GM21825 (cell line): ENCODE data around the gene IRF7.
"Not testable (repeated sequence)": the region's sequence is repeated elsewhere in the genome, so short reads cannot be mapped to it uniquely, and the experiment has no call there.

Experiments used
- ATAC-seq: cut with Tn5 transposase; IDR thresholded peaks from one replicate; pipeline ENCODE4 v1.9.1; 2021; ENCODE audit warnings: mild to moderate bottlenecking, moderate library complexity; ENCODE audit not compliant: unreplicated experiment

IRF7 gene

GRCh38 chr11:615504-616319 is at the start of gene IRF7:
IRF7 (minus strand) TSS chr11:615950; CDS start chr11:615364, 586 bp downstream.
- ATAC-seq: peak; percentile 75

- no peak for ATAC-seq
Observed at GRCh38 chr11:665062-665703, 49.4 kb upstream of the IRF7 start.

- no peak for ATAC-seq
Observed at GRCh38 chr11:662689-663274, 47.0 kb upstream of the IRF7 start.

GRCh38 chr11:660681-661444 is 45.1 kb upstream of the IRF7 start:
- ATAC-seq: no peak

- ATAC-seq: no peak
Observed at GRCh38 chr11:660281-660680, 44.5 kb upstream of the IRF7 start.

GRCh38 chr11:659532-660085 is 43.9 kb upstream of the IRF7 start:
- ATAC-seq: no peak

- no peak for ATAC-seq
Observed at GRCh38 chr11:657691-658126, 42.0 kb upstream of the IRF7 start.

- no peak for ATAC-seq
Observed at GRCh38 chr11:656866-657265, 41.1 kb upstream of the IRF7 start.

GRCh38 chr11:656426-656825 is 40.7 kb upstream of the IRF7 start:
- no peak for ATAC-seq

- ATAC-seq: no peak
Observed at GRCh38 chr11:655036-655726, 39.4 kb upstream of the IRF7 start.

- ATAC-seq: not testable (repeated sequence)
Observed at GRCh38 chr11:654444-654843, 38.7 kb upstream of the IRF7 start.

- ATAC-seq: no peak
Observed at GRCh38 chr11:653837-654236, 38.1 kb upstream of the IRF7 start.

- not testable (repeated sequence) for ATAC-seq
Observed at GRCh38 chr11:653136-653535, 37.4 kb upstream of the IRF7 start.

GRCh38 chr11:650482-650881 is 34.7 kb upstream of the IRF7 start:
- no peak for ATAC-seq

- not testable (repeated sequence) for ATAC-seq
Observed at GRCh38 chr11:647672-648158, 32.0 kb upstream of the IRF7 start.

GRCh38 chr11:646214-646613 is 30.5 kb upstream of the IRF7 start:
- no peak for ATAC-seq

GRCh38 chr11:645536-645935 is 29.8 kb upstream of the IRF7 start:
- ATAC-seq: no peak

- no peak for ATAC-seq
Observed at GRCh38 chr11:643849-644738, 28.3 kb upstream of the IRF7 start.

- ATAC-seq: no peak
Observed at GRCh38 chr11:643366-643765, 27.6 kb upstream of the IRF7 start.
